ENCODE measurements around the gene PLS3.

GRCh38 chrX:115622534-115622933, 61.6 kb downstream of the PLS3 start:
- TF ChIP-seq, protein P1, sequence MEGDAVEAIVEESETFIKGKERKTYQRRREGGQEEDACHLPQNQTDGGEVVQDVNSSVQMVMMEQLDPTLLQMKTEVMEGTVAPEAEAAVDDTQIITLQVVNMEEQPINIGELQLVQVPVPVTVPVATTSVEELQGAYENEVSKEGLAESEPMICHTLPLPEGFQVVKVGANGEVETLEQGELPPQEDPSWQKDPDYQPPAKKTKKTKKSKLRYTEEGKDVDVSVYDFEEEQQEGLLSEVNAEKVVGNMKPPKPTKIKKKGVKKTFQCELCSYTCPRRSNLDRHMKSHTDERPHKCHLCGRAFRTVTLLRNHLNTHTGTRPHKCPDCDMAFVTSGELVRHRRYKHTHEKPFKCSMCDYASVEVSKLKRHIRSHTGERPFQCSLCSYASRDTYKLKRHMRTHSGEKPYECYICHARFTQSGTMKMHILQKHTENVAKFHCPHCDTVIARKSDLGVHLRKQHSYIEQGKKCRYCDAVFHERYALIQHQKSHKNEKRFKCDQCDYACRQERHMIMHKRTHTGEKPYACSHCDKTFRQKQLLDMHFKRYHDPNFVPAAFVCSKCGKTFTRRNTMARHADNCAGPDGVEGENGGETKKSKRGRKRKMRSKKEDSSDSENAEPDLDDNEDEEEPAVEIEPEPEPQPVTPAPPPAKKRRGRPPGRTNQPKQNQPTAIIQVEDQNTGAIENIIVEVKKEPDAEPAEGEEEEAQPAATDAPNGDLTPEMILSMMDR (IDR thresholded peaks at IDR 0.05) = no peak
- TF ChIP-seq E2F1 (CRISPR knock-in tag; IDR thresholded peaks at IDR 0.05) (no peak), ZNF671 (CRISPR knock-in tag; IDR thresholded peaks at IDR 0.05) (no peak), JUN (CRISPR knock-in tag; IDR thresholded peaks at IDR 0.05) (no peak), ETV6 (CRISPR knock-in tag; IDR thresholded peaks at IDR 0.05) (no peak), ZNF317 (CRISPR knock-in tag; IDR thresholded peaks at IDR 0.05; ENCODE audit: borderline replicate concordance, low read depth) (no peak), ZNF263 (CRISPR knock-in tag; IDR thresholded peaks at IDR 0.05; ENCODE audit: low read depth) (no peak), ZNF121 (CRISPR knock-in tag; IDR thresholded peaks at IDR 0.05) (no peak)

Measured in WTC11 (cell line).